Activated T-cell treated with anti-CD3 and anti-CD28 coated beads for 24 hours (primary cell): Measurements from ENCODE around the gene PDSS2.
"Not testable (repeated sequence)": the region's sequence is repeated elsewhere in the genome, so short reads cannot be mapped to it uniquely, and the experiment has no call there.

Source experiments
- DNase-seq: peaks from one replicate; pipeline ENCODE4 v3.0.0-alpha.2; 2020; ENCODE audit warnings: low read depth

Gene PDSS2

DNA sequence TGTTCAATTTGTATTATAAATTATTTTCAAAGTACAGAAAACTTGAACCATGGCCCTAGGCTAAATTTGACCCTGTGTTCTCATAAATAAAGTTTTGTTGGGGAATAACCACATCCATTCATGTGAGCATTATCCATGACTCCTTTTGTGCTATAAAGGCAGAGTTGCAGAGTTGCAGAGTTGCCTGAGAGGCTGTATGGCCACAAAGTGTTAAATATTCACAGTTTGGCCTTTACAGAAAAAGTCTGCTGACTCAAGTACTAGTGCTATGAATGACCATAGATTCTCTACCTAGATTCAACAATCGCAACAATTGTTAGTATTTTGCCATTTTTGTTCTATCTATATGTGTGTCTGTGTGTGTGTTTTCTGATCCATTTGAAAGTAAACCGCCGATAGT, 297.8 kb downstream of the PDSS2 start:
- DNase-seq = no peak

DNA sequence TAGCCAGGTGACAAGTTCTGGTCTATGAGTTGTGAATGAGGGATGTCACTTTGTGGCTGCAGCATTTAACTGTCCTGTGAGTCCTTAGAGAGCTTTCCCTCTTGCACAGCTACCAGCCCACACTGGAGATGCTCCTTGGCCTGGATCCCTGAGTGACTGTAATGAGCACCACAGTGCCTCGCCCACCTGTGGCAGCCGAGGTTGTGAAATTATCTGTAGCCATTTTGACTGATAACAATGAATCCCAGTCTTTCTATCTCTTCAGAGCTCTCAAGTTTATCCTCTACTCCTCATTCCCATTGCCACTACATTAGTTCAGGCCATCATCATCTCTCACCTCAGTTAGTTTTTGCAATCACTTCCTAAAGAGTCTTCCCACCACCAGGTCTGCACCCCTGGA, 302.7 kb downstream of the PDSS2 start:
- DNase-seq = no peak

DNA sequence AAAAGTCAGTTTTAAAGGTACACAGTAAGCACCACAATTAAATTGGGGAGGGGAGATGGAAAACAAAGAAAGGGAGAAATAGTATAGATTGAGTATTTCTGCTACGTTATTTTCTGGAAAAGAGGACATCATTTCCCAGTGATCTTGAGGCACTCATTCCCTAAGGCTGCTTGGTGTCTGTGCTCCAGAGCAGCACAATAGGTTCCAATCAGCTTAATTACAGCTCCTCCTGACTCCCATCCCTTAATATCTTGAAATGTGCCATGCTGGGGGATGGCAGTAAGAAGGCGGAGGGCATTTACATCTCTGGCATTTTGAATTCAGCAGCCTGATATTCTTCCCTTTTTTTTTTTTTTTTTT, 304.6 kb downstream of the PDSS2 start:
- no peak for DNase-seq

DNA sequence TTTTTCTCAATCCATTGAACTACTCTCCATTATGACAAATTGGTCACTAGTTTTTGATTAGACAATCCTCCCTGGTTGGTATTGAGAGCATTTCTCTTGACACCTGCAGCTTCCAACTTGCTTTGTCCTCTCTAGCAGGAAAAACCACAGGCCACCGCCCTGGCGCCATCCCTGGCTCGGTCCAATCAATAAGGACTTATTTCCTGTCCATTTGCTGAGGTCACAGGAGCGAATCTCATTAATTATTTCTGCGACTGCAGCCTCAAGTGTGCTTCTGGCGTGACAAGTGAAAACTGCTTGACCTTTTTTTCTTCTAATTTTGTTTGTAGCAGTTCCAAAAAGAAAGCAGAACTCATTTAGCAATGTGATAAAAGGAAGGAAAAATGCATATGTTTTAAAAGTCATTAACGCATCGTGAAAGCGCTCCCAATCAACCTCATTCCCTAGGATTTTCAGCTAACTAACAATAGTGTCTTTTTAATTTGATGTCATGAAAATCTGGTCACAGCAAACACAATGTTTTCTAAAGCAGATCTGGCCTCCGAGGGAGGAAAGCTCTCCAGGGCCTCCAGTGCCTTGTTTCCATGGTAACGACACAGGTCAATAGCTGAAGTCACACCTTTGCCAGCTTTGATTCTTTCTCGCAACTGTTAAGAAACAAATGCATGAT, 305.1 kb downstream of the PDSS2 start:
- DNase-seq = no peak

DNA sequence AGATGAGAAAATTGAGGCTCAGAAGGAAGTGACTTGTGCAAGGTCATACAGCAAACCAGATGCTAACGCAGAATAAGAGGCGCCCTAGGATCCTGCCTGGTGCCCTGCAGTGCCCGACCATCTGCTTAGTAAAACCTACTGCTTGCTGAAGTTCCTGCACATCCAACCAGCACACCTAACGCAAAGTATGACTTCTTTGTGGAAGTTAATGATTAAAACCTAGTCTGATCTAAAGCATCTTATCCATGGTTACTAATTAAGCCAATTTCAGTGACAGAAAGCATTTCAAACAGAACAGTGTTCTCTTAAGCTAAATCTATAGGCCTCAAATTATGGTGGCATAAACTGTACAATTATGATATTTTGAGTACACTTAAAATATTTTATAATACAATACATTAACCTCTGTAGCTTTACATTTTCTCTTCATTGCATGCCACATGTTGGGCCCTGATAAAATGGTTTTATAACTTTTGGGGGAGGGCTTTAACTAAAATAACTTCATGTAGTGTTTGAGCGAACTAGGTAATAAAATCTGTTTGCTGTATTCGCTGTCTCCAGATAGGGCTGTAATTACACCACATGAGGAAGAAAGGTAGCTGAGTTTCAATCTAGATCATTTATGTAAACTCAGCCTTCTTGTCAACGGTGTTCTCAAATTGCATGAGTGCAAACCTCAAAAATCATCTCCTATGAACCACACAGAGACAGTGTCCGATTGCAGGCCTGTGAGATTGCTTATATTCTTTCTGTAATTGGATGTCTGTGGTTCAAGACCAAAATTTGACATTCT, 306.5 kb downstream of the PDSS2 start:
- no peak for DNase-seq

DNA sequence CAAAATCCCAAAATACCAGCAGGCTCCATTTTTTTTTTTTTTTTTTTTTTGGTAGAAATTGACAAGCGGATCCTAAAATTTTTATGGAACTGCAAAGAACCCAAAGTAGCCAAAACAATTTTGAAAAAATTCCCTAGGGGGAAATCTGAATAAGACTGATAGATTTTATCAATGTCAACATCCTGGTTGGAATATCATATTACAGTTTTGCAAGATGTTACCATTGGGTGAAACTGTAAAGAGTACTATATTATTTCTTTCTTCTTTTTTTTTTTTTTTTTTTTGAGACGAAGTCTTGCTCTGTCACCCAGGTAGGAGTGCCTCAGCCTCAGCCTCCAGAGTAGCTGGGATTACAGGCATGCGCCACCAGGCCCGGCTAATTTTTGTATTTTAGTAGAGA, 314.7 kb downstream of the PDSS2 start:
- DNase-seq = no peak

DNA sequence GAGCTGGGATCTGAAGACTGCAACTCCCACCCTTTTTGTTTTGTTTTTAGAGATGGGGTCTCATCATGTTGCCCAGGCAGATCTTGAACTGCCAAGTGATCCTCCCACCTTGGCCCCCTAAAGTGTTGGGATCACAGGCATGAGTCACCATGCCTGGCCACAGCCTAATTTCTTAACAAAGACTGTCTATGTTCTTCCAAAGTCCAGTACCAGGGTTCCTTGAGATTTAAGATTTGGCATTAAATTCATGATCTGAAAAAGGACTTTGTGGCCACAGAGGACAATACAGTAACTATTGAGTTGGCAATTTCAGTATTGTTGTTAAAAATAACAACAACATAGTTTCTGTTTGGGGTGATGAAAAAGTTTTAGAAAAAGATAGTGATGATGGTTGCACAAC, 315.4 kb downstream of the PDSS2 start:
- DNase-seq = no peak

DNA sequence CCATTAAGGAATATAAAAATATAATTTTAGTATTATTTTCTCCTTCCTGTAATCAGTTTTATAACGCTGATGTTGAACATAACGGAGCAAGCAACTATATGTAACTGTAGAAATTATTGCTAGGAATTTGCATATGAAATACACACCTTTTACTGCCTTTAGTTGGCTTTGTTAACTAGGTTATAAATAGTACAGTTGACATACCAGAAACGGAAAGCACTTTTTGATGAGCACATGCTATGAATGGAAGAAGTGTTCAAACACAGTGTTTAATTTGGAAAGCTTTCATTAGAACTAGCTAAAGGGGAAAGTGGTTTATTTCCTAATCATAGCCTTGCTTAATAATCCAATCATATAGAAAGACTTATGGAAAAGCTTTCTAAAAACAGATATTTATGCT, 318.8 kb downstream of the PDSS2 start:
- DNase-seq = no peak

DNA sequence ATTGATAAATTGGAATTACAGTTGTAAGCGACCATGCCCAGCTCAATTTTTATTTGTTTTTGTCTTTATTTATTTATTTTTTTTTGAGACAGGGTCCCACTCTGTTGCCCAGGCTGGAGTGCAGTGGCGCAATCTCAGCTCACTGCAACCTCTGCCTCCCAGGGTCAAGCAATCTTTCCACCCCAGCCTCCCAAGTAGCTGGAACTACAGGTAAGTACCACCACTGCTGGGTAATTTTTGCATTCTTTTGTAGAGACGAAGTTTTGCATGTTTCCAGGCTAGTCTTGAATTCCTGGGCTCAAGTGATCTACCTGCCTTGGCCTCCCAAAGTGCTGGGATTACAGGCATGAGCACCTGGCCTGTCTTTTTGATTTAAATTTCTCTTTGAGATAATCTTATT, 323.0 kb downstream of the PDSS2 start:
- DNase-seq = not testable (repeated sequence)

DNA sequence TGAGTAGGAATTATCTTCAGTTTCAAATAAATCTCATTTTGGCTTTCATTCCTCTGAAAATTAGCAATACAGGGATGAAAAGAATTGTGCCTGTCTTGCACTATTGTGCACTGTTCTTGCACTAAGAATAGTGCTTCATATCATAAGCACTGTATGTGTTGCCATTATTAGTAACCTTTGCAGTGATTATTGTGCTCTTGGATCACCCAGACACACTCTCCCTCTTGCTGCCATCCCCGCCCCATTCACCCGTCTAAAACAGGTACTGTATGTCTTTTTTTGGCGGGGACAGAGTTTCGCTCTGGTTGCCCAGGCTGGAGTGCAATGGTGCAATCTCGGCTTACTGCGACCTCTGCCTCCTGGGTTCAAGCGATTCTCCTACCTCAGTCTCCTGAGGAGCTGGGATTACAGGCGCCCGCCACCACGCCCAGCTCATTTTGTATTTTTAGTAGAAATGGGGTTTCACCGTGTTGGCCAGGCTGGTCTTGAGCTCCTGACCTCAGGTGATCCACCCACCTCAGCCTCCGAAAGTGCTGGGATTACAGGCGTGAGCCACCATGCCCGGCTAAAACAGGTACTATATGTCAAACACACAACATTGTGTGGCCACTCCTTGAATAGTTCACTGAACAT, 324.2 kb downstream of the PDSS2 start:
- DNase-seq = not testable (repeated sequence)

DNA sequence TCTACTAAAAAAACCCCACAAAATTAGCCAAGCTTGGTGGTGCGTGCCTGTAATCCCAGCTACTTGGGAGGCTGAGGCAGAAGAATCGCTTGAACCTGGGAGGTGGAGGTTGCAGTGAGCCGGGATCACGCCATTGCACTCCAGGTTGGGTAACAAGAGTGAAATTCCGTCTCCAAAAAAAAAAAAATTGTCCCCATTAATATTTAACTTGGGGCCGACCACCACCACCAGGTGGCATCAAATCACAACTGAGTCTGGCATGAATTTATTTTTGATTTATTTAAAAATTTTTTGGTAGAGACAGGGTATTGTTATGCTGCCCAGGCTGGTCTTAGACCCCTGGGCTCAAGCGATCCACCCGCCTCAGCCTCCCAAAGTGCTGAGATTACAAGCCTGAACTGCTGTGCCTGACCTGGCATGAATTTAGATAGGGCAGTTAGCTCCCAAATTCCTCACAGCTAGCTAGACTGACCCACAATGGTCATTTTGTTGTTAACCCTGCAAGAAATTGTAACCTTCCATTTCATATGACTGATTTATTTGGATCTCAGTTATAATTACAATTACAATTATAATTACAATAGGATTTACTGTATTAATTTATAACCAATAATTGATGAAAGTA, 326.9 kb downstream of the PDSS2 start:
- DNase-seq = no peak

DNA sequence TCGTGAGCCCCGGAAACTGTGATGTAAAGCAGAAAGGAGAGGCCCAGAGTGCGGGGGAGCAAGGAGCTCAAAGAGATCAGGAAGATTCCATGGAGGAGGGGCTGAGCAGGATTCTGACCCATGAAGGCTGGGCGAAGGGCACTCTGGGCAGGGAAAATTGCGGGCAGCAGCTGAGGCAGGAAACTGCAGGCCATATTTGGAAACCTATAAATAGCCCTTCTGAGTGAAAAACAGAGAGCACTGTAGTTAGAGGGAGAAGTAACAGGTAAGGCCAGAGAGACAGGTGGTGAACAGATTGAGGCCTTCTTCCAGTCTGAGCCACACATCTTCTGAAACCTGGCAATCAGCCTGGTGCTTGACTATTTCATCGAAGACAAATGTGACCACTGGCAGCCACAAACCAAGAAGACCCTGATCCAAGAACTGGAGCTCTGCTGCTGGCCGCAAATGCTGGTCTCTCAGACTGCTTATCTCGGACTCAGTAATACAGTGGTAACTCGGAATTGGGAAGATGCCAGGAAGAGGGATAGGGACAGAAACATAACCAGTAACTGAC, 329.9 kb downstream of the PDSS2 start:
- DNase-seq = no peak

DNA sequence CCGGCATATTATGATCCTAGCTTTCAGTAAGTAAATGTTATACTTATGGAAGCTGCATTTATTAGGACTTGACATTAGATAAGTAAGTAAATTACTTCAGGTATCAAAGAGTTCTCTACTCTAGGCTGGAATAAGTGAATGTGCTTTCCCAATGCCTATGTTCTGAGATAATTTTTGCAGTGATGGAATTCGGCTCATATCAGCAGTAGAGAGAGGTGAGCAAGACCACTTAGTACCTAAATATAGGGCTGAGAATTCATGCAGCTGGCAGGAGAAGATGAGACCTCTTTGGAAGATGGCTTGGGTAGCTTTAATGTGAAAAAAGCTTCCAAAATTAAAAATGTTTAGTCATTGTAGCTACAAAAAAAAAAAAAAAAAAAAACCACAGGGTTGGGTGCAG, 330.8 kb downstream of the PDSS2 start:
- DNase-seq = no peak

DNA sequence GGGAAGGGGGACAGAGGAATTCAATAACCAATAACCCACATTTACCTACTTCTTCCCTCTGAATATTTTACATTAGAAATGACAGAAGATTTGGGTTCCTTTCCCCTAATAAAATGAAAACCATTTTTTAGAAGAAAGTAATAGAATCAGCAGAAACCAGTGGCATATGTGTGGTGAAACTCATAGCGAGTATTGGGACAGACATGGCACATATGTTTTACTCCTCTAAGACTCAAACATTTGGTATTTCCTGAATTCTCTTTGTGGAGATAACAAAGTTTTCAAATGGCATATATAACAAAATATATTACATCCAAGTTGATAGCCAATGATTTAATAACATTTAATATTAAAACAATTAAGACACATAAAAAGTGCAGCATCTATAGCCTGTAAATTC, 331.2 kb downstream of the PDSS2 start:
- no peak for DNase-seq

DNA sequence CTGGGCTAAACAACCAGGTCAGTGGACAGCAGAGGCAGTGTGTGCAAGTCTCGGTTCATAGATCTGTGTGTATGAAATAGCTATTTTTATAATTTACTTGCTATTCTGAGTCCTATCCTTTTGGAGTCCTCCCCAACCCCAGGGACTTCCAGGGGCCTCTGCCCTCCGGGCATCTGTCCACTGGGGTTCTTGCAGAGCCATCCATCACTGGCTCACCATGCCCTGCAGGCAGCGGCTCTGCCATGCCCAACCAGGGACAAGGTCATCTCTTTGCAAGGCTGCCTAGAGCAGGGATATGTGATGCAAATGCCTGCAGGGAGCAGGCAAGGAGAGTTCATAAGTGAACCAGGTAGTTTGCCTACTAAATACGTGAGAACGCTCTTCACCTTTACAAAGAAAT, 333.6 kb downstream of the PDSS2 start:
- no peak for DNase-seq

DNA sequence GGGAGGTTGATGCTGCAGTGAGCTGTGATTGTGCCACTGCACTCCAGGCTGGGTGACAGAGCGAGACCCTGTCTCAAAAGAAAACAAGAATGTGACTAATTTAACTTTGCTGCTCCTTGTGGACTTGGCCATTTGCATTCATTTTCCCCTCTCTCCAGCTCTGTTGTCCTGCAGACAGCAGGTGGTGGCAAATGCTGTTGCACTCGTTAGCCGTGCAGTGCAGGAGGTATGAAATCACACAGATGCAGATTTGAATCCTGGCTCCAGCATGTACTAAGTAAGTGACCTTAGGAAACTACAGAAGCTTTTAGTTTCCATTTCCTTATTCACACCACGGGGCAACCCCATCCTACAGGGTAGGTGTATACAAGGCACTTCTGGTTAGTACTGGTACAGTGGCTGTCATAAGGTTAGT, 334.4 kb downstream of the PDSS2 start:
- no peak for DNase-seq

DNA sequence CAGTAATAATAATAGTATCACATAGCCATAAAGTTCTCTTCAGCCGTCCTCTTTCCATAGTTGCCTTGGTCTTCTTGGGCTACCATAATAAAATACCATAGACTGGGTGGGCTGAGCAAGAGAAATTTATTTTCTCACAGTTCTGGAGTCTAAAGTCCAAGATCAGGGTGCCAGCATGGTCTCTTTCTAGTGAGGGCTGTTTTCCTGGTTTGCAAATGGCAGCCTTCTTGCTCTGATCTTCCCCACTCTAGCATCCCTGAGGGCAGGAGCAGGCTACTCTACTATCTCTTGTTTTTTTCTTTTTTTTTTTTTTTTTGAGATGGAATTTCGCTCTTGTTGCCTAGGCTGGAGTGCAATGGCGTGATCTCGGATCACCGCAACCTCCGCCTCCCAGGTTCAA, 335.9 kb downstream of the PDSS2 start:
- DNase-seq = no peak

DNA sequence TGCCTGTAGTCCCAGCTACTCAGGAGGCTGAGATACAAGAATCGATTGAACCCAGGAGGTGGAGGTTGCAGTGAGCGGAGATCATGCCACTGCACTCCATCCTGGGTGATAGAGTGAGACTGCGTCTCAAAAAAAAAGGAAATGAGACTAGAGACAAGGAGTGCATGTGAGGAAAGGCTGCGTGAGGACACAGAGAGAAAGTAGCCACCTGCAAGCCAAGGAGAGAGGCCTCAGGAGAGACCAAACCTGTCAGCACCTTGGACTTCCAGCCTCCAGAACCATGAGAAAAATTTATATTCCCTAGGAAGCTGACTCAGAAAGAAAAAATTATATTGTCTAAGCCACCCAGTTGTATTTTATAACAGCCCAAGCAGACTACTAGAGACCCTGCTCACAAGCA, 336.6 kb downstream of the PDSS2 start:
- no peak for DNase-seq

DNA sequence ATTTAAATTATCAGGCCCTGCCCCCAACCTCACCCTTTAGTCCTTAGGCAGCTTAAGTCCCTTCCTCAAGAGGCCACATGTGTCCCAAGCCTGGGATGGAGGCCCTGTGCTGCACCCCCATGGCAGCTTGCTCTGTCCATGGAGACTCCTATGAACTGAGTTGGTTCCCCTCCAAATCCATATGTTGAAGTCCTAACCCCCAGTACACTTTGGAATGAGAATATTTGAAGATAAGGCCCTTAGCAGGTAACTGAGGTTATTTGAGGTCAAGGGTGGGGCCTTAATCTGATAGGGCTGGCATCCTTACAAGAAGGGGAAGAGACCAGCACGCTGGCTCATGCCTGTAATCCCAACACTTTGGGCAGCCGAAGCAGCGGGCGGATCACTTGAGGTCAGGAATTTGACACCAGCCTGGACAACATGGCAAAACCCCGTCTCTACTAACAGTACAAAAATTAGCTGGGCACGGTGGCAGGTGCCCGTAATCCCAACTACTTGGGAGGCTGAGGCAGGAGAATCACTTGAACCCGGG, 337.3 kb downstream of the PDSS2 start:
- DNase-seq = no peak

DNA sequence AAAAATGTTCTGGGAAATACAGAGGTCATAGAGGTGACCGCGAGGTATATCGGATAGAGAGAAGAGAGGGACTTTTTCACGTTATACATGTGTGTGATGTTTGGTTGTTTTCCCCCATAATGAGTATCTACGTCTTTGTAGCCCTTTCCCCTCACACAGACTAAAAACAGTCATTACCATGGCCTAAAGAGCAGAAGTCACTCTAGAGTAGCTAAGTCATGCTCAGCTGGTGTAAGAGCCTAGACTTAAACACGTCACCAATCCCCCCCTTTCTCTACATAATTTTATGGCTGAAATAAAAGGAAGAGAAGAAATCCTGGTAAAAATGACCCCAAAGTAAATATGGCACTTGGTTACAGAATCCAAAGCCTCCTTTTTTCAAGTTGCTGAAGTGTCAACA, 338.1 kb downstream of the PDSS2 start:
- DNase-seq = no peak

DNA sequence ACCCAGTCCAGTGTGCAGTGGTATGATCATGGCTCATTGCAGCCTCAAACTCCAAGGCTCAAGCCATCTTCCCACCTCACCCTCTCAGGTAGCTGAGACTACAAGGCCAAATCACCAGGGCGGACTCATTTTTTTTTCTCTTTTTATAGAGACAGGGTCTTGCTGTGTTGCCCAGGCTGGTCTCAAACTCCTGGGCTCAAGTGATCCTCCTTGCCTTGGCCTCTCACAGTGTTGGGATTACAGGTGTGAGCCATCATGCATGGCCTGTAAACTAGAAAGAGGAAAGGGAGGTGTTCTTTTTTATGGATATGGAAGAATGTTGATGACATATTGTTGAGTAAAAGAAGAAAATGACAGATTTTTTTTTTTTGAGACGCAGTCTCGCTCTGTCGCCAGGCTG, 339.0 kb downstream of the PDSS2 start:
- DNase-seq = no peak

DNA sequence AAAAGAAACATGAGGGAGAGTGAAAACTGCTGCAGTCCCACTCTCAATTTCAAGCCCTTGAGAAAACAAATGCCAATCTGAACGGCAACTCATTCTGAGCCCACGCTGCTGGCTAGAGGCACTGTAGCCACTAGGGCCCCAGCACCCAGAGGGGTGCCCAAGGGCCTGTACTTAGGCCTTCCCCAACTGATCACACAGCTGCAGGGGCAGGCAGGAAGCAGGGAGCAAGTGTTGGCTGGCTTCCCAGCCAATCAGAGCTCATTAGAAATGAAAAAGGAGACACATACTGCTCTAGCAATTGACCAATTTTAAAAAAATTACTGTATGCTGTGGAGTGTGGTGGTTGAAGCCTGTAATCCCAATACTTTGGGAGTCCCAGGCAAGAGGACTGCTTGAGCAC, 340.4 kb downstream of the PDSS2 start:
- no peak for DNase-seq
